GM12872 (cell line): ENCODE measurements around the gene ITGA1.
A peak's percentile ranks its signal among the peaks of the same experiment; 100 is the strongest.

ENCODE experiments used
- CTCF ChIP-seq: IDR thresholded peaks from 3 replicates; pipeline ENCODE4 v1.5.1; 2011; ENCODE audit warnings: low read depth, mild to moderate bottlenecking, low read length, moderate library complexity; ENCODE audit not compliant: insufficient read depth

The ITGA1 gene

GRCh38 chr5:52786391-52786790 is 1.3 kb upstream of the ITGA1 start:
- no peak for TF ChIP-seq CTCF

GRCh38 chr5:52786949-52787599 is 642 bp upstream of the ITGA1 start:
- peak; percentile 58 for TF ChIP-seq CTCF

GRCh38 chr5:52788505-52788821 is 747 bp downstream of the ITGA1 start:
- no peak for TF ChIP-seq CTCF

GRCh38 chr5:52789378-52789777 is 1.7 kb downstream of the ITGA1 start:
- no peak for TF ChIP-seq CTCF

- TF ChIP-seq CTCF: no peak
Observed at GRCh38 chr5:52789851-52790250, 2.1 kb downstream of the ITGA1 start.

- no peak for TF ChIP-seq CTCF
Observed at GRCh38 chr5:52791366-52791765, 3.6 kb downstream of the ITGA1 start.

- TF ChIP-seq CTCF: no peak
Observed at GRCh38 chr5:52794519-52794918, 6.8 kb downstream of the ITGA1 start.
